A673 (cell line): ENCODE data around the gene SLC17A7. TPM values are rescaled to one million over a fixed set of nuclear protein-coding genes. Genes with fewer than 3 reads are reported as not detected.
"Not testable (repeated sequence)": the region's sequence is repeated elsewhere in the genome, so short reads cannot be mapped to it uniquely, and the experiment has no call there.

Experiments used
- BruUV-seq: library from RNA; stranded (reverse); fragments of 400-500 nt; replicated peaks from 2 replicates; lab custom pipeline; 2021; lab: Mats Ljungman, UMichigan
- CTCF ChIA-PET: fragments of 300-600 bp; sonication (Branson Sonifier 250); formaldehyde crosslinking; loops from one replicate; lab custom pipeline; 2022; ENCODE audit warnings: antibody characterized with exemption; lab: Charles Lee
- POLR2A ChIA-PET: fragments of 300-600 bp; sonication (Branson Sonifier 250); formaldehyde crosslinking; loops from one replicate; lab custom pipeline; 2022; ENCODE audit warnings: antibody characterized with exemption; ENCODE audit not compliant: low non-redundant PET; lab: Charles Lee
- DNase-seq: peaks from one replicate; pipeline ENCODE4 v3.0.0-alpha.2; 2015; ENCODE audit warnings: low spot score
- H3K27ac ChIP-seq: fragments of 200-600 bp; sonication (generic); 2 replicates; pipeline ENCODE4 v1.5.1; 2016; ENCODE audit warnings: mixed run types, low read depth, mild to moderate bottlenecking, mixed read lengths, antibody characterized with exemption, low read length; ENCODE audit not compliant: poor library complexity, severe bottlenecking
- H3K27me3 ChIP-seq: fragments of 200-600 bp; sonication (generic); replicated peaks from 2 replicates; pipeline ENCODE4 v1.6.1; 2017; ENCODE audit warnings: mixed run types, low read depth, mild to moderate bottlenecking, mixed read lengths, antibody characterized with exemption, low read length; ENCODE audit not compliant: insufficient read depth, poor library complexity
- H3K36me3 ChIP-seq: fragments of 200-600 bp; sonication (generic); 2 replicates; pipeline ENCODE4 v1.6.1; 2016; ENCODE audit warnings: mixed run types, mild to moderate bottlenecking, mixed read lengths, antibody characterized with exemption, low read length; ENCODE audit not compliant: insufficient read depth, poor library complexity, severe bottlenecking
- H3K4me1 ChIP-seq: fragments of 200-600 bp; sonication (generic); 2 replicates; pipeline ENCODE4 v1.6.1; 2017; ENCODE audit warnings: mixed run types, mild to moderate bottlenecking, mixed read lengths, antibody characterized with exemption, low read length; ENCODE audit not compliant: insufficient read depth, poor library complexity, severe bottlenecking
- H3K4me3 ChIP-seq: fragments of 200-600 bp; sonication (generic); 2 replicates; pipeline ENCODE4 v1.5.1; 2016; ENCODE audit warnings: low read depth, mixed run types, mild to moderate bottlenecking, mixed read lengths, low read length; ENCODE audit not compliant: poor library complexity, severe bottlenecking
- H3K9me3 ChIP-seq: fragments of 200-600 bp; sonication (generic); 2 replicates; pipeline ENCODE4 v1.6.1; 2016; ENCODE audit warnings: mixed run types, low read depth, mild to moderate bottlenecking, mixed read lengths, antibody characterized with exemption, low read length; ENCODE audit not compliant: poor library complexity, severe bottlenecking
- EZH2 ChIP-seq: fragments of 200-600 bp; sonication (generic); IDR thresholded peaks from 2 replicates; pipeline ENCODE4 v1.6.1; 2017; ENCODE audit warnings: borderline replicate concordance, low read depth, mild to moderate bottlenecking, mixed read lengths, antibody characterized with exemption, low read length; ENCODE audit not compliant: poor library complexity, severe bottlenecking
- intact Hi-C: fragments of 100-400 bp; cut with micrococcal nuclease; formaldehyde crosslinking; loops from one replicate; pipeline ENCODE4 v1.10.0; 2022; ENCODE audit not compliant: unreplicated experiment
- total RNA-seq: library from RNA; stranded (reverse); gene quantifications from 2 replicates; pipeline ENCODE4 v1.2.3, GENCODE V29; 2021
- TF ChIP-seq, protein P1 (sequence below): fragments of 300-800, 200-600 bp; sonication (generic); conservative IDR thresholded peaks from 2 replicates; pipeline ENCODE4 v1.5.1; 2017; ENCODE audit warnings: low read depth, mild to moderate bottlenecking, antibody characterized with exemption, low read length, moderate library complexity, mixed read lengths

SLC17A7 gene
- total RNA-seq, 1 experiment from 2014 or later, result 1.7 TPM

DNA sequence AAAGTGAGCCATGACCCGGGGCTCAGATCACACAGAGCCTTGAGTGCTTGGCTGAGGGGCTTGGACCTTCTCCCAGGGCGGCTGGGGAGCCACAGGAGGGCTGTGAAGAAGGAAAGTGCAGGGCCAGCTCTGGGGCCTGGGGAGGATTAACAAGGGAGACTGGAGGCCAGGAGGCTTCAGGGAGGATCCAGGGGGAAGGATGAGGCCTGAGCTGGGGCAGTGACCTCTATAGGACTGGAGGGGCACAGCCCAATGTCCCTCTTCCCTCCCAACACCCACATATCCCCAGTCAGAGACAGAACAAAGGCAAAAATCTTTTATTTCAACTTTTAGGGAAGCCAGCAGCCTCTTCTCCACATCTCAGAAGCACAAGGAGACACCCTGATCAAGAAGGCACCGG is 4.7 kb upstream of the SLC17A7 start:
- Histone ChIP-seq H3K9me3 (no peaks in the 10 kb centered on the region), H3K36me3 (peaks cover 19% of the 10 kb centered on the region), H3K27ac (no peak overlapping the region), H3K4me3 (no peak overlapping the region), H3K27me3 (peaks cover 3% of the 10 kb centered on the region), H3K4me1 (peaks cover 34% of the 10 kb centered on the region)
- CTCF ChIA-PET, result interaction anchor here (0.6 to 1.9 kb wide), 3 partner anchors 30 to 180 kb away, joined by 3 to 8 read pairs (median 6); no protein-coding TSS in a partner anchor
- BruUV-seq, result no TSS peak
- DNase-seq, result no peak
- POLR2A ChIA-PET, result no interaction called here
- TF ChIP-seq, protein P1, sequence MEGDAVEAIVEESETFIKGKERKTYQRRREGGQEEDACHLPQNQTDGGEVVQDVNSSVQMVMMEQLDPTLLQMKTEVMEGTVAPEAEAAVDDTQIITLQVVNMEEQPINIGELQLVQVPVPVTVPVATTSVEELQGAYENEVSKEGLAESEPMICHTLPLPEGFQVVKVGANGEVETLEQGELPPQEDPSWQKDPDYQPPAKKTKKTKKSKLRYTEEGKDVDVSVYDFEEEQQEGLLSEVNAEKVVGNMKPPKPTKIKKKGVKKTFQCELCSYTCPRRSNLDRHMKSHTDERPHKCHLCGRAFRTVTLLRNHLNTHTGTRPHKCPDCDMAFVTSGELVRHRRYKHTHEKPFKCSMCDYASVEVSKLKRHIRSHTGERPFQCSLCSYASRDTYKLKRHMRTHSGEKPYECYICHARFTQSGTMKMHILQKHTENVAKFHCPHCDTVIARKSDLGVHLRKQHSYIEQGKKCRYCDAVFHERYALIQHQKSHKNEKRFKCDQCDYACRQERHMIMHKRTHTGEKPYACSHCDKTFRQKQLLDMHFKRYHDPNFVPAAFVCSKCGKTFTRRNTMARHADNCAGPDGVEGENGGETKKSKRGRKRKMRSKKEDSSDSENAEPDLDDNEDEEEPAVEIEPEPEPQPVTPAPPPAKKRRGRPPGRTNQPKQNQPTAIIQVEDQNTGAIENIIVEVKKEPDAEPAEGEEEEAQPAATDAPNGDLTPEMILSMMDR, result no peak
- TF ChIP-seq EZH2, result no peak
- intact Hi-C loops, result no loop called here

DNA sequence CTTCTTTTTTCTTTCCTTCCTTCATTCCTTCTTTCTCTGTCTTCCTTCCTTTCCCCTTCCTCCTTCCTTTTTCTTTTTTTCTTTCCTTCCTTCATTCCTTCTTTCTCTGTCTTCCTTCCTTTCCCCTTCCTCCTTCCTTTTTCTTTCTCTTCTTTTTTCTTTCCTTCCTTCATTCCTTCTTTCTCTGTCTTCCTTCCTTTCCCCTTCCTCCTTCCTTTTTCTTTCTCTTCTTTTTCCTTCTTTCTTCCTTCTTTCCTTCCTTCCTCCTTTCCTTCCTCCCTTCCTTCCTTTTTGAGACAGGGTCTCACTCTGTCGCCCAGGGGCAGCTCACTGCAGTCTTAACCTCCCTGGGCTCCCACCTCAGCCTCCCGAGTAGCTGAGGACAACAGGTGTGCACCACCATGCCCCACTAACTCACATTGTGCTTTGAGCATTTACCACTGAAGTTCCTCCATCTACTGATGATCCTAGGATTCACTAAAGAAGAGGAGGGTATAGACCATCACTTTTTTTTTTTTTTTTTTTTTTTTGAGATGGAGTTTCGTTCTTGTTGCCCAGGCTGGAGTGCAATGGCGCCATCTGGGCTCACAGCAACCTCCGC is 2.9 kb upstream of the SLC17A7 start:
- H3K9me3 ChIP-seq, BruUV-seq, POLR2A ChIA-PET, DNase-seq, H3K36me3 ChIP-seq, H3K27ac ChIP-seq: not testable (repeated sequence)
- H3K4me3 ChIP-seq, result peak overlapping the region; percentile 68
- peaks cover 29% of the 10 kb centered on the region for H3K4me1 ChIP-seq
- CTCF ChIA-PET, result interaction anchor here (0.7 to 1.9 kb wide), 4 partner anchors 13 to 196 kb away, joined by 8 to 18 read pairs (median 10); partner anchors contain the start of gene RRAS
- H3K27me3 ChIP-seq, result peaks cover 20% of the 10 kb centered on the region
- intact Hi-C loops, result loop anchor here (5.0 kb wide), 2 partner anchors 217 to 347 kb away; no protein-coding TSS in a partner anchor

DNA sequence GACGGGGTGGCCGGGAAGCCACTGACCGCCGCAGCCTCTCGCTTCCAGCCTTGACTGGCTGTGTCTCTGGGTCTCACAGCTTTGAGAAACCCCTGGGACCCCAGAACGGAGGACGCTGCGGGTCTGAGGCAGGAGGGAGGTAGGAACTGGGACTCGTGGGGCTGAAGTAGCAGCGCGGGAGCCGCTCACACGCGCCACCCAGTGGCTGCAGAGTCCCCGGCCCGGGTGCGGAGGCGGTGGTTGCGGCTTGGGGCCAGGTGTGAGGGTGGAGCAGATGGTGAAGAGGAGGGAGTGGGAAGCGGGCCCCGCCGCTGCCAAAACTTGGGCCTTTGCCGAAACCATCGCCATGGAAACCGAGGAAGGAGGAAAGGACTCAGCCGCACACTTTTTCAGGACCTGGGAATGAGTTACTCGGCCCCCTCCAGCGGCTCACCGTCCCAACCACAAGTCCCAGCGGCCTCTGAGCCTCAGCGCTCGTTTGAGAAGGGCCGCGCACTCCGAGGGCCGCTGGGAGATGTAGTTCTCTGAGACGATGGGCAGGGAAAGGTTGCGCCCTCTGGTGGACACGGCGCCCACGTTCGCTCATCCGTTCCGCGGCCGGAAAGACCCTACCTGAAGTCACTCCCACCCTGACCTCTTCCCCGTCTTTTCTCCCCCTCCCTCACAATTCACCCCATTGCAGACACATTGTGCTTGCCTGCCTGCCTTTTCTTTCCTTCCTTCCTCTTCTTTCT is 2.2 kb upstream of the SLC17A7 start:
- no peaks in the 10 kb centered on the region for H3K9me3 ChIP-seq
- peak overlapping the region; percentile 68 for H3K4me3 ChIP-seq
- peak; percentile 98 for DNase-seq
- H3K27me3 ChIP-seq, result peaks cover 27% of the 10 kb centered on the region
- CTCF ChIA-PET, result interaction anchor here (0.7 to 2.2 kb wide), 2 partner anchors 52 to 450 kb away, joined by 3 to 10 read pairs; partner anchors contain the start of gene RUVBL2
- no TSS peak for BruUV-seq
- intact Hi-C loops, result loop anchor here (1.0 to 5.0 kb wide), 4 partner anchors 51 to 346 kb away; no protein-coding TSS in a partner anchor
- POLR2A ChIA-PET, result no interaction called here
- peaks cover 29% of the 10 kb centered on the region for H3K4me1 ChIP-seq
- TF ChIP-seq EZH2, result no peak
- TF ChIP-seq, protein P1, result peak; percentile 94
- peaks cover 2% of the 10 kb centered on the region for H3K36me3 ChIP-seq
- peak overlapping the region; percentile 82 for H3K27ac ChIP-seq
